Fibroblast of pulmonary artery (primary cell): ENCODE measurements around the gene RELN.
A peak's percentile ranks its signal among the peaks of the same experiment; 100 is the strongest.

Experiments used
- DNase-seq: peaks from one replicate; pipeline ENCODE4 v3.0.0-alpha.2; 2010; ENCODE audit warnings: low read depth
- H3K4me3 ChIP-seq: replicated peaks from 2 replicates; pipeline ENCODE4 v1.5.1; 2011; ENCODE audit warnings: low read depth, mild to moderate bottlenecking, control low read depth, low read length, moderate library complexity
- TF ChIP-seq, protein P1 (sequence below): IDR thresholded peaks from 2 replicates; pipeline ENCODE4 v1.5.1; 2011; ENCODE audit warnings: mild to moderate bottlenecking, control low read depth, low read length, inconsistent platforms; ENCODE audit errors: missing control alignments

The RELN gene

DNA sequence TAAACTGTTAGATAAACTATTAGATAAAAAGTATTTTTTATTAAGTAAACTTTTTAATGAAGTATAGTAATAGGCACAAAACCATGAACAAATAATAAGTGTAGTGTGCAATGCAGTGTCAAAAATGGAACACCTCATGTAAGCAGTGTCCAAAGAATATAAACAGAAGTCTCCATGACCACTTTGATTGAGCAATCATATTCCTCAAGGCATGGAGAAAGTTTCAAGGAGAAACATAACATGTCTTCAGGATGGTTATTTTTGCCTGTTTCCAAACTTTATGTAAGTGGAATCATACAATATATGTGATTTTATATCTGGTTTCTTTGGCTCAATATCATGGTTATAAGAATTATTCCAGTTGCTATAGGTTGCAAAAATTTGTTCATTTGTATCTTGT, 6.1 kb upstream of the RELN start:
- H3K4me3 ChIP-seq, result no peak overlapping the region
- DNase-seq, result no peak
- TF ChIP-seq, protein P1, sequence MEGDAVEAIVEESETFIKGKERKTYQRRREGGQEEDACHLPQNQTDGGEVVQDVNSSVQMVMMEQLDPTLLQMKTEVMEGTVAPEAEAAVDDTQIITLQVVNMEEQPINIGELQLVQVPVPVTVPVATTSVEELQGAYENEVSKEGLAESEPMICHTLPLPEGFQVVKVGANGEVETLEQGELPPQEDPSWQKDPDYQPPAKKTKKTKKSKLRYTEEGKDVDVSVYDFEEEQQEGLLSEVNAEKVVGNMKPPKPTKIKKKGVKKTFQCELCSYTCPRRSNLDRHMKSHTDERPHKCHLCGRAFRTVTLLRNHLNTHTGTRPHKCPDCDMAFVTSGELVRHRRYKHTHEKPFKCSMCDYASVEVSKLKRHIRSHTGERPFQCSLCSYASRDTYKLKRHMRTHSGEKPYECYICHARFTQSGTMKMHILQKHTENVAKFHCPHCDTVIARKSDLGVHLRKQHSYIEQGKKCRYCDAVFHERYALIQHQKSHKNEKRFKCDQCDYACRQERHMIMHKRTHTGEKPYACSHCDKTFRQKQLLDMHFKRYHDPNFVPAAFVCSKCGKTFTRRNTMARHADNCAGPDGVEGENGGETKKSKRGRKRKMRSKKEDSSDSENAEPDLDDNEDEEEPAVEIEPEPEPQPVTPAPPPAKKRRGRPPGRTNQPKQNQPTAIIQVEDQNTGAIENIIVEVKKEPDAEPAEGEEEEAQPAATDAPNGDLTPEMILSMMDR, result no peak

DNA sequence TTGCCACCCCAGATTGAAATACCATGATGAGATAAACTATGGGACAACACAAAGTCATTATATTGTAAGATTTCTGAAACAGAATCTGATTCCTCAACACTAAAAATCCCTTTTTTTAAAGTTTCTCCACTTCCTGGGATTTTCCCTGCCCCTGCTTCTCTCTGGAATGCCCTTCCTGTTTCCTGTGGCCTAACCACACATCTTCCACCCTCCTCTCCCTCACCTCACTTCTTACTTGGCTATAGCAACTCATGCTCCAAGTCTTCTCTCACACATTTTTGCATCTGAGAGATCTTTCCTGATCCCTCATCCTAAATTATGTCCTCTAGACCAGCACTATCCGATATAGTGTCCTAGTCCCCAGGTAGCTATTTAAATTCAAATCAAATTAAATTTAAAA, 4.1 kb upstream of the RELN start:
- TF ChIP-seq, protein P1, result no peak
- H3K4me3 ChIP-seq, result no peak overlapping the region
- no peak for DNase-seq

DNA sequence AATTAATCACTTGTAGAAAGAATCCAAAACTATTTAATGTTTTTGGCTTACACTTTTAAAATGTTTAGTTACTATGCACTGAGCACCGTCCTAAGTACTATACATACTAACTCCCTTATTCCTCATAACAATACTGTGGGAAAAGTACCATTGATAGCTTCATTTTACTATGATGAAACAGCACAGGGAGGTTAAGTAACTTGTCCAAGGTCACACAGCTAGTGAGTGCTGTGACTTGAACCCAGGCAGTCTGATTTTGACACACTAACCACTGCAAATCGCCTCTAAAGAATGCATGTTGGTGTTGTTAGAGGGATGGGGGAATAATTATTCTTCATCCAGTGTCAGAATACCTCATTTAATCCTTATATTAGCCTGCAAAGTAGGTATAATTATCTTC, 1.9 kb upstream of the RELN start:
- no peak overlapping the region for H3K4me3 ChIP-seq
- DNase-seq, result no peak
- TF ChIP-seq, protein P1, result no peak

DNA sequence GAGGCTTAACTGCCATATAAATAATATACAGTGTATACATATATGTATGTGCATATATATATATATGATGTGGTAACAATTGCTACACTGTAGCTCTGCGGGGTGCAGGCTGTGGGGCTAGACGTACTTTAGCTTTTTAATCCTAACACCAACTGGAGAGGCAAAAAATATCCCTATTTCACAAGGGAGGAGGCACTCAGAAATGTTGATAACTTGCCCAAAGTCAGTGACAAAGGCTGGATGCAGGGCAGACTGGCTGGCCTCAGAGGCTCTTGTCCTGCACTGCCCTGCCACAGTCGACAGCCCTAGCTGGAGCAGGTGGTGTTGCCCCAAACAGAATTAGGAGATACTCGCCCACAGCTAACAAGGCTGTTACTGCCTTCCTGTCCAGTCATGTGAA, 1.5 kb upstream of the RELN start:
- TF ChIP-seq, protein P1, result no peak
- DNase-seq, result no peak
- H3K4me3 ChIP-seq, result no peak overlapping the region

DNA sequence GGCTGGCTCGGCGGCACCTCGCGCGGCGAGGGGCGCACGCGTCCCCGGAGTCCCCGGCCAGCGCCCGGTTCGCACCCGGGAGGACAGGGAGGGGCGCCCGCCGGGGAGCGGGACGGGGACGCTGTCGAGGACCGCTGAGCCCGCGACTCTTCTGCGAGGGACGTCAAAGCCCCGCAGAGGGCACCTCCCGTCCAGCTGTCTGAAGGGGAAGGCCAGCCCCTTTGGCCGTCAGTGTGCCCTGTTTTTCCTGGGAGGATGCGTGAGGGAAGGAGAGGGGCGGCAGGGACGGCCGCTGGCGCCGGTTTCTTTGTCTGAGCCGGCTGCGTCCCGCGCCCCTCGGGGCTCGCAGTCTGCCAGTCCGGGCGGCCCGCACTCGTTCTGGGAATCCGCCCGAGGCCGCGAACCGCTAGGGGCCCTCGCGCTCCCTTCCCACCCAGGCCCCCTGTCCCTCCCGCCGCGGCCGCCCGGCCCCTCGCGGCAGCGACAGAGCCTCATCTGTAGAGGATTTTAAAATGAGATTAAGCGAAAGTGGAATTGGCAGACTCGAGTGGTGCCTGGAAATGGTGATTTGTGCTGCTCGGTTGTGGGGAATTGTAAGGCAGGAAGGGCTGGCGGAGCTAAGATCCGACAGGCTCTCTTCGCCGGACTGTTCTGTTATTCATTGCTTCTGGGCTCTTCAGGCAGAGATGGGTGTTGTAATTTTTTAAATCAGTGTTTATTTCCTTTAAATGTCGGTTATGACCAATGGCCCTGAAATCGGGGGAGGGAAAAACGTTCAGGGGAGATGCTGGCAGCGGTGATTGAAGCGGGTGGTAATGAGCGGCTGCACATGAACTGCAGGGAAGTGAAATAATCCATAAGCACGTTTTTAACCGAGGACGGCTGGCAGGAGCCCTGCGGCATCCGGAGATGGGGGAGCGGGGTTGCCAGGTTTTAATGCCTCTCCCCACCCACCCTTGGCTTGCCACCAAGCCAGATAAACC, 618 bp upstream of the RELN start:
- TF ChIP-seq, protein P1, result no peak
- peak overlapping the region; percentile 52 for H3K4me3 ChIP-seq
- peak; percentile 32 for DNase-seq

DNA sequence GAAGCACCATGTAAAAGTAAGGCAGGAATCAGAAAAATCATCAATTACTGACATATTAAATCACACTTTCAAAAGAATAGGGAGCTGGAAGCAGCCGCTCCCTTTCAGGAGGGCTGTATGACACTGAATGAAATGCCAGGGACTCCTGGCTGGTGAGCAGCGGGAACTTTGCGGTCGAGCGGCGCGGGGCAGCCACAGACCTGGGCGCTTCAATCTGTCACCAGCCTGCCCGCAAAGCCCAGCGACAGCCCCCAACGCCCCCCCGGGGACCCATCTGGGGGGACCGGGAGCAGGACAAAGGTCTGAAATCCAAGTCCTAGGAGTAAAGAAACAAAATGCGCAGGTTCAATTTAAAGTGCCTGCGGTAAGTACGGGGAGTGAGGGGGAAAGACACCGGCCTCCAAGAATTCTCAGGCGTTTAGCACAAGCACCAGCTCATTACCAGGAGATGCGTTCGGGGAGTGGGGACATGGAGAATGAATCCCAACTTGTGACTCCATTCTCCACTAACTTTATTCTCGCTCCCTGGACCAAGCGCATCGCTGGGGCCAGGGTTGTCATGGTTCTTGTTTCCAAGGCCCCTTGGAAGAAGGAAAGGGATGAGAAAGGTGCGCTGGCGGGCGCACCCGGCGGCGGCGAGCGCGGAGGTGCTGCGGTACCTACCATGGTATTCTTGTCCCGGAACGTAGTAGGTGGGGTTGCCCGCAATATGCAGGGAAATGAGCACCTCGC, 824 bp downstream of the RELN start:
- TF ChIP-seq, protein P1, result no peak
- H3K4me3 ChIP-seq, result peak overlapping the region; percentile 33
- DNase-seq, result no peak
